Liver (tissue), 3 donors: ENCODE results near the gene PLXND1.

ENCODE experiments used
- CTCF ChIP-seq: fragments of 150-350 bp; IDR thresholded peaks from 2 replicates; pipeline ENCODE4 v1.5.1; 2017; ENCODE audit warnings: improper control_type of control experiment, low read depth, low read length; ENCODE audit not compliant: missing input control
- EGR1 ChIP-seq, 2 donors: IDR thresholded peaks; 2 replicates each; pipeline ENCODE4 v1.6.1; 2016 to 2018; ENCODE audit warnings: antibody characterized with exemption in 2 of 2, low read depth in 2 of 2
- GABPA ChIP-seq, 2 donors: IDR thresholded peaks in 1 of 2; conservative IDR thresholded peaks in 1 of 2; 2 replicates each; pipeline ENCODE4 v1.6.1; 2016; ENCODE audit warnings: antibody characterized with exemption in 2 of 2, mild to moderate bottlenecking in 1 of 2, moderate library complexity in 1 of 2
- HNF4G ChIP-seq: IDR thresholded peaks from 2 replicates; pipeline ENCODE4 v1.6.1; 2016; ENCODE audit warnings: antibody characterized with exemption
- JUND ChIP-seq, 2 donors: IDR thresholded peaks; 2 replicates each; pipeline ENCODE4 v1.6.1; 2016; ENCODE audit warnings: antibody characterized with exemption in 2 of 2
- MAX ChIP-seq: IDR thresholded peaks from 2 replicates; pipeline ENCODE4 v1.6.1; 2016; ENCODE audit warnings: antibody characterized with exemption
- REST ChIP-seq: IDR thresholded peaks from 2 replicates; pipeline ENCODE4 v1.6.1; 2016; ENCODE audit warnings: antibody characterized with exemption, mild to moderate bottlenecking
- TAF1 ChIP-seq: conservative IDR thresholded peaks from 2 replicates; pipeline ENCODE4 v1.6.1; 2016; ENCODE audit warnings: antibody characterized with exemption, mild to moderate bottlenecking
- donor health status: healthy.
- donor health status: healthy.

- no peak for TF ChIP-seq CTCF
- TF ChIP-seq TAF1 = no peak
- TF ChIP-seq HNF4G = no peak
- TF ChIP-seq GABPA (IDR thresholded peaks at IDR 0.05 in 1 of 2, conservative IDR thresholded peaks at IDR 0.05 in 1 of 2) = no peak
- TF ChIP-seq JUND (IDR thresholded peaks at IDR 0.05) = no peak
- no peak for TF ChIP-seq REST
- no peak for TF ChIP-seq MAX
- TF ChIP-seq EGR1 (IDR thresholded peaks at IDR 0.05; ENCODE audit: low read depth in 2 of 2) = no peak
Observed at GRCh38 chr3:129539206-129539605, 67.3 kb downstream of the PLXND1 start.
